GM19240 (cell line): Measurements from ENCODE around the gene MBD3L2B.
"Not testable (repeated sequence)": the region's sequence is repeated elsewhere in the genome, so short reads cannot be mapped to it uniquely, and the experiment has no call there.

ENCODE experiments used
- DNase-seq: peaks from one replicate; pipeline ENCODE4 v3.0.0; 2011; ENCODE audit warnings: low spot score; ENCODE audit not compliant: insufficient read length

MBD3L2B gene

GRCh38 chr19:7021331-7021730 lies at the start of gene MBD3L2B:
MBD3L2B (minus strand) TSS chr19:7021431; CDS start chr19:7021397, 34 bp downstream.
- DNase-seq, result not testable (repeated sequence)

GRCh38 chr19:7069904-7070226 lies 48.6 kb upstream of the MBD3L2B start:
- DNase-seq, result no peak

GRCh38 chr19:7069042-7069903 lies 48.0 kb upstream of the MBD3L2B start, which contains the start of gene ZNF557:
ZNF557 (plus strand) TSS chr19:7069703; CDS start chr19:7075075, 5,372 bp downstream.
- peak; percentile 84 for DNase-seq

- no peak for DNase-seq
Observed at GRCh38 chr19:7068599-7068998, 47.4 kb upstream of the MBD3L2B start.

- no peak for DNase-seq
Observed at GRCh38 chr19:7067716-7068115, 46.5 kb upstream of the MBD3L2B start.

GRCh38 chr19:7067122-7067521 lies 45.9 kb upstream of the MBD3L2B start:
- not testable (repeated sequence) for DNase-seq

- DNase-seq, result no peak
Observed at GRCh38 chr19:7063764-7064418, 42.7 kb upstream of the MBD3L2B start.

GRCh38 chr19:7063339-7063738 lies 42.1 kb upstream of the MBD3L2B start:
- no peak for DNase-seq

GRCh38 chr19:7059977-7060376 lies 38.7 kb upstream of the MBD3L2B start:
- DNase-seq, result not testable (repeated sequence)

- DNase-seq, result not testable (repeated sequence)
Observed at GRCh38 chr19:7058576-7058975, 37.3 kb upstream of the MBD3L2B start, which contains the start of gene MBD3L3. MBD3L3 (minus strand) TSS chr19:7058676; CDS start chr19:7058605, 71 bp downstream.

GRCh38 chr19:7056371-7056770 lies 35.1 kb upstream of the MBD3L2B start:
- DNase-seq, result not testable (repeated sequence)

GRCh38 chr19:7055679-7056078 lies 34.4 kb upstream of the MBD3L2B start:
- not testable (repeated sequence) for DNase-seq

- not testable (repeated sequence) for DNase-seq
Observed at GRCh38 chr19:7054635-7055368, 33.6 kb upstream of the MBD3L2B start.

- not testable (repeated sequence) for DNase-seq
Observed at GRCh38 chr19:7052896-7053295, 31.7 kb upstream of the MBD3L2B start.

GRCh38 chr19:7051421-7051820 lies 30.2 kb upstream of the MBD3L2B start:
- DNase-seq, result not testable (repeated sequence)

- not testable (repeated sequence) for DNase-seq
Observed at GRCh38 chr19:7049021-7049420, 27.8 kb upstream of the MBD3L2B start, which contains the start of gene MBD3L2. MBD3L2 (plus strand) TSS chr19:7049321; CDS start chr19:7049374, 53 bp downstream.

- not testable (repeated sequence) for DNase-seq
Observed at GRCh38 chr19:7041563-7041962, 20.3 kb upstream of the MBD3L2B start.

- not testable (repeated sequence) for DNase-seq
Observed at GRCh38 chr19:7040079-7040478, 18.8 kb upstream of the MBD3L2B start, which contains the start of gene MBD3L4. MBD3L4 (minus strand) TSS chr19:7040179; CDS start chr19:7040144, 35 bp downstream.

- DNase-seq, result not testable (repeated sequence)
Observed at GRCh38 chr19:7030278-7030677, 9.0 kb upstream of the MBD3L2B start, which contains the start of gene MBD3L5. MBD3L5 (plus strand) TSS chr19:7030578; CDS start chr19:7030612, 34 bp downstream.

GRCh38 chr19:7028790-7029189 lies 7.6 kb upstream of the MBD3L2B start:
- DNase-seq, result not testable (repeated sequence)

- DNase-seq, result no peak
Observed at GRCh38 chr19:7018828-7019227, 2.4 kb downstream of the MBD3L2B start.
